ENCODE results near the gene PREP.

DNA sequence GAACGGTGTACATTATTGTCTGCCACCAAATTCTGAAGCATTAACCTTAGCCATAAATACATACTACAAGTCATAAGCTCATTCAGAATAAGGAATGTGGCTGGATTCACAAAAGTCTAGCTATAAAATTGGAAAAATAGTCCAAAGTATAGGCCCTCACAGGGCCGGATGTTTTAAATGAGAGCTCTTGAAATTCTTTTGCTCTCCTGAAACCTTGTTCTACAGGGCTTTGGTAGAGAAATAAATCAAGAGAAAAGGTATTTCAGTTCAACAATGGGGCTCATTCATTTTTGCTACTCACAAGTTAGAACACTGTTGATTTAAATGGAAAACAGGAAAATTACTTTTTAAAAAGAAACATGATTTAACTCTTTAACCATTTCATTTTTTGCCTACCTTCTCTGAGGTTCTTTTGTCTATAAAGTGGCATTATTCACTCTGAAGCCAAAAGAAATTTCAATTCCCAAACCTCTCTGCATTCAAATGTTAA lies 58.0 kb downstream of the PREP start:
- no peak for TF ChIP-seq POLR2A (IDR thresholded peaks at IDR 0.05)
- TF ChIP-seq, protein P1, sequence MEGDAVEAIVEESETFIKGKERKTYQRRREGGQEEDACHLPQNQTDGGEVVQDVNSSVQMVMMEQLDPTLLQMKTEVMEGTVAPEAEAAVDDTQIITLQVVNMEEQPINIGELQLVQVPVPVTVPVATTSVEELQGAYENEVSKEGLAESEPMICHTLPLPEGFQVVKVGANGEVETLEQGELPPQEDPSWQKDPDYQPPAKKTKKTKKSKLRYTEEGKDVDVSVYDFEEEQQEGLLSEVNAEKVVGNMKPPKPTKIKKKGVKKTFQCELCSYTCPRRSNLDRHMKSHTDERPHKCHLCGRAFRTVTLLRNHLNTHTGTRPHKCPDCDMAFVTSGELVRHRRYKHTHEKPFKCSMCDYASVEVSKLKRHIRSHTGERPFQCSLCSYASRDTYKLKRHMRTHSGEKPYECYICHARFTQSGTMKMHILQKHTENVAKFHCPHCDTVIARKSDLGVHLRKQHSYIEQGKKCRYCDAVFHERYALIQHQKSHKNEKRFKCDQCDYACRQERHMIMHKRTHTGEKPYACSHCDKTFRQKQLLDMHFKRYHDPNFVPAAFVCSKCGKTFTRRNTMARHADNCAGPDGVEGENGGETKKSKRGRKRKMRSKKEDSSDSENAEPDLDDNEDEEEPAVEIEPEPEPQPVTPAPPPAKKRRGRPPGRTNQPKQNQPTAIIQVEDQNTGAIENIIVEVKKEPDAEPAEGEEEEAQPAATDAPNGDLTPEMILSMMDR (IDR thresholded peaks at IDR 0.05): no peak

Measured in ovary (tissue), 3 donors.